ENCODE measurements around the gene PARD3B.

PARD3B gene

DNA sequence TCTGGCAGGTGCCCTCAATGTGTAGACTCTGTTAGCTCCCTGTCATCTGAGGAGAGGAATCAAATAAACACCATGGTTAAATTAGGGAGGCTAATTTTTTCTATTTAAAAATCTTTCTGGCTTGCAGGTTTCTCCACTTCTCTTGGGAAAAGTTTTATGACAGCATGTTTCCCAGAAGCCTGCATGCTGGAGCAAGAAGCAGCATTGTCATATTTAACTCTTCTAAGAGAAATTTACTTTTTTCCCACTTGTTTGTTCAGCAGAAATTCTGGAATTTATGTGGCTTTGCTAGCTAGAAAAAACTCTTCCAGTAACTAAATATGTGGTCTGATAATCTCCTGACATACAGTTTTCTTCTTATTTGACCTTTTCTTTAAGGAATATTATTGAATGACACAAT is 230.5 kb downstream of the PARD3B start:
- no peak for DNase-seq

- peak; percentile 33 for DNase-seq
These were observed 231.7 kb downstream of the PARD3B start for GRCh38 chr2:204776781-204777559.

- DNase-seq: no peak
These were observed 234.5 kb downstream of the PARD3B start for GRCh38 chr2:204779771-204780170.

- DNase-seq: no peak
These were observed 236.7 kb downstream of the PARD3B start for GRCh38 chr2:204781941-204782340.

DNA sequence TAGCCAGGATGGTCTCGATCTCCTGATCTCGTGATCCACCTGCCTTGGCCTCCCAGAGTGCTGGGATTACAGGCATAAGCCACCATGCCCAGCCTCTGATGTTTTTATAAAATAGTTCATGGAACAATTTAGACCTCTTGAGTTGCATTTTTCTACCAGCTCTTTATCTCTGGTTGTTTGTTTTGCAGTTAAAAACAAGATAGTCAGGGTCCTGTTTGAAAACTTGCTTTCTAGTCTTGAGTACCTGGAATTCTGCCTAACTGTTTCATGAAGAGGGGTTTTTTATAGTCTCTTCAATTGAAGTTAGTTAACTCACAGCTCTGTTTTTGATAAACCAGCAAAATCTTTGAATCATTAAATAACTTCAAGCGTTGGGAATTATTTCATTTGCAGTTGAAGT is 244.8 kb downstream of the PARD3B start:
- DNase-seq: no peak

DNA sequence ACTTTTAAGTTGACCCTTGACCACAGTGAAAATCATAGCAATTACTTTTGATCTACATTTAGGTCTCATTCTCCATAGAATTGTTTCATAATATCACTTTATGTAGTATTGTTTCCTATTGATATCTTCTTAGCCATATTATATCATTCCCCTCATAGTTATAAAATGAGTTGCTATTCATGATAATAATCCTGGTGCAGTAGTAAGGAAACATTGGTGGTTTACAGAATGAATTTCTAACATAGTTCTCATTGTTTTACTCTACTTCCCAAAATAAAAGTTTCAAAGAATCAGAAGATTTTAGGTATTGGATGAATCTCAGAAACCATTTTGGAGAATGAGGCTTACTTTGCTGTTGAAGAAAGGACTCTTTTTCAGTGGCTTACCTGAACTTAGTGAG is 246.0 kb downstream of the PARD3B start:
- peak; percentile 7 for DNase-seq

DNA sequence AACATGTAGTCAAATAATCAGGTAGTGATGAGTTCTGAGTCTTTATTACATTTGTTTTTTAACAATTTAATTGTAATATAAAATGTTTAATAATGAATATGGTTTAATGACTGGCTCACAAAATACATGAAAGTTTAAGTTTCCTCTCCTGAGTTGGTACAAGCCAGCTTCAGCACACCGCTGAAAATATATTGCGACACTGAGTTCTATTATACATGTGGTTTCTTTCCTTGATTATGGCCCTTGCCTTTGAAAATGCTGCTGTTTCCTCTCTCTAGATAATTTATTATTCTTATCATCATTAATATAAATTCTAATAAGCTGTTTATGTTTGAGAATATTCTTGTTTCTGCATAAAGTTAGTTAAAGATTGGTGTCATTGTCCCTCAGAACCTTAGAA is 249.3 kb downstream of the PARD3B start:
- DNase-seq: no peak

DNA sequence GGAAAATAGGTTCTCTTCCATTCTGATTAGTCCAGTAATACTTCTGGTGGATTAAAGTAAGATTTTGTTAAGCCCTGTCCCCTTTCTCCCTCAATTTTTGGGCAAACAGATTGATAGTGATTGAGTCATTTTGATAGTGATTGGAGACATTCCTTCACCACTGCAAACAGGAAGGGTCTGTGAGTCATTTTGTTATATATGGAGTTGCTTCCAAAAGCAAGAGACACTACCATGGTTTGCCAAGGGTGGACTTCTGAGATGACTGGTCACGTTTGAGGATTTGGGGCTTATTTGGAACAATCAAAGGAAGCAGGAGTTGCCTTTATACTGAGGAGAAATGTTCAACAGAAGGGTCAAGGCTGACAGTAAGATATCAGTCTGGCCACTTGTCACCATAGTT is 249.9 kb downstream of the PARD3B start:
- DNase-seq: peak; percentile 49

- no peak for DNase-seq
These were observed 251.3 kb downstream of the PARD3B start for GRCh38 chr2:204796581-204796980.

DNA sequence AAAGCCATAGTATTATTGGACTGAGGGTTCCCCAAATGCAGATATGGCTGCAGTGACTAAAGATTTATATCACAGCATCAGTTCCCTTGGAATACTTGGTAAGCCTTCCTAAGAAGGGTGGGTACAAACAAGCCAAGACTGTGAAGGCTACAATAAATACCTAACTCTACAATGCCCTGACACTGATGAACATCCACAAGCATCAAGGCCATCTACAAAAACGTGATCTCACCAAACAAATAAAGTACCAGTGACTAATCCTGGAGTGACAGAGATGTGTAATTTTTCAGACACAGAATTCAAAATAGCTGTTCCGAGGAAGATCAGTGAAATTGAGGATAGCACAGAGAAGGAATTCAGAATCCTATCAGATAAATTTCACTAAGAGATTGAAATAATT is 254.5 kb downstream of the PARD3B start:
- DNase-seq: no peak

DNA sequence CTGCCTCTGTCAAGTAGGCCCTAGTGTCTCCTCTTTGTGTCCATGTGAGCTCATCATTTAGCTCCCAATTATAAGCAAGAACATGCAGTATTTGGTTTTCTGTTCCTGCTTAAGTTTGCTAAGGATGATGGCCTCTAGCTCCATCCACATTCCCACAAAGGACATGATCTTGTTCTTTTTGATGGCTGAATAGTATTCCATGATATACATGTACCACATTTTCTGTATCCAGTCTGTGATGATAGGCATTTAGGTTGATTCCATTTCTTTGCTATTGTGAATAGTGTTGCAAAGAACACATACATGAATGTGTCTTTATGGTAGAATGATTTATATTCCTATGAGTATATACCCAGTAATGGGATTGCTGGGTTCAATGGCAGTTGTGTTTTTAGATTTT is 263.2 kb downstream of the PARD3B start:
- no peak for DNase-seq

DNA sequence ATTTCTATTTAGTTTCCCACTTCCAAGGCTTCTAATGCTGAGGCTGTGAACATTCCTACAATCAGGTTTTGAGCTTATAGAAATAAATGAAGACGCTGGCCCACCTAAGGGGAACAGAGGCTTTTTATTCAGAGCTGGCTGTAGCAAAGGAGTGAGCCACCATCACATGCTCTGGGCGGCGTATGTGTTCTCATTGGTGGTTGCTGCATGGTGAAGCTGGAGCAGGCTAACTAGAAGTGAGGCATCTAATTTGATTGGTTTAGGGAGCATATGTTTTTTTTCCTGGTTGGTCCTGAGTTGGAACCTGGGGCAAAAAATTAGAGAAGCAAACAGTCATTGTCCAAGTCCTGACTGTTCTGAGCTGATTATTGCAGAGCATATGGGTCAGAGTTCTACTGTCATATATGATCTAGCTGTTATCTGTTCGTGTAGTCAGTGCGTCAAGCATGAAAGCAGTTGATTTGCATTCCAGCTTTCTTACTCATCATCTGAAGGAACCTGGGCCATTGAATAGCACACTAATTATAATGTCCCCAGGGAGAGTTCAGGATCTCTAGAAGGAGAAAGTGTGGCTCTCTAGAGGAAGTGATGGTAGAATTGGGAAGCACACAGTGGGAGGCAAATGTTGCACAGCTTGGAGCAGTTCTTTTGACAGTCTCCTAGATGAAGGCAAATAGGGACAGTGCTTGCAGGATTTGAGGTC is 279.6 kb downstream of the PARD3B start:
- DNase-seq: peak; percentile 11

GRCh38 chr2:204825681-204826080 is 280.4 kb downstream of the PARD3B start:
- DNase-seq: no peak

GRCh38 chr2:204827701-204828590 is 282.7 kb downstream of the PARD3B start:
- DNase-seq: no peak

DNA sequence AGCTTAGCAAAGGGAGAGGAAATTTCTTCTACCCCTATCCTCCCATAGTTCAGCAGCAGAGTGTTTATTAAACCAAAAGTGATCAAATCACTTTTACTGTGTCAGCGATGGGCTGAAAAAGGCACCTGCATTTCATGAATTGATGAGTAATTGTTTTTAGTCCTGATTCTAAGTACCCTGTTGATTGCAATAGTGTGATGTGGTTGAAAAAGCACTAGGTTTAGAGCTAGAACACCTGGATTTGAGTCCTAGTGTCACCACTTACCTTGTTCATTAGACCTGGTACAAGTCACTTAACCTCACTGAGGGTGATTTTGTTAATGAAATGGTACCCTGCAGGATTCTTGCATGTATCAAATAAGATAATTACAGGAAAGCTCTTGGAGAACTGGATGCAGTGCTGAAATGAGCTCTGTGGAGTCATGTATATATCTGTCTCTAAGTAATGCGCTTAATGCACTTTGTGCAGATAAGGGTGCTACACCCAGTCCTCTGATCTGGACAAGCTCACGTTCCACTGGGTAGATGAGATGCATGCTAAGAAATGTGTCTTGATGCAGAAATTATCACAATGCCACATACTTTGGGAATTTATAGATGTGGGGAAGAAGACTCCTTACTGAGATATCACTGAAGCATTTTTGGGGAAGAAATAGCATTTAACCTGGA is 289.6 kb downstream of the PARD3B start:
- no peak for DNase-seq

- DNase-seq: no peak
These were observed 290.5 kb downstream of the PARD3B start for GRCh38 chr2:204835786-204836185.

GRCh38 chr2:204840504-204840903 is 295.2 kb downstream of the PARD3B start:
- DNase-seq: no peak

DNA sequence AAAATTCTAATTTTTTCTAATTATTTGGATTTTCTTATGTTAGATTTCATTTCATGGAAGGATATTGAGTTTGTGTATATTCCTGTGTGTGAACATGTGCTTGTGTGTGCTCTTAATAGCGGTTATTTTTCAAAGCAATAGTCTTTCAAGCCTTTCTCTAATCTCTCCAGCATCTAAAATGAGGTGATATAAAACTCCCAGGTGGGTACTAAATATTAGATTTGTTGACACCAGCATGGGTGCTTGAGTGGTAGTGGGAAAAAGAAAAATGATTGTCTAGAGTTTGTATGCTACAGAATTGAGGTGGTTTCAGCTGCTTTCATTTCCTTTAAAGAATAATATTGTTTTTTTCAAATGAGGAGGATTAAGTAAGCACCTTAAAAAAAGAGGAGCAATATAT is 296.8 kb downstream of the PARD3B start:
- DNase-seq: no peak

- peak; percentile 95 for DNase-seq
These were observed 297.6 kb downstream of the PARD3B start for GRCh38 chr2:204842661-204843485.

- no peak for DNase-seq
These were observed 301.2 kb downstream of the PARD3B start for GRCh38 chr2:204846471-204846870.

DNA sequence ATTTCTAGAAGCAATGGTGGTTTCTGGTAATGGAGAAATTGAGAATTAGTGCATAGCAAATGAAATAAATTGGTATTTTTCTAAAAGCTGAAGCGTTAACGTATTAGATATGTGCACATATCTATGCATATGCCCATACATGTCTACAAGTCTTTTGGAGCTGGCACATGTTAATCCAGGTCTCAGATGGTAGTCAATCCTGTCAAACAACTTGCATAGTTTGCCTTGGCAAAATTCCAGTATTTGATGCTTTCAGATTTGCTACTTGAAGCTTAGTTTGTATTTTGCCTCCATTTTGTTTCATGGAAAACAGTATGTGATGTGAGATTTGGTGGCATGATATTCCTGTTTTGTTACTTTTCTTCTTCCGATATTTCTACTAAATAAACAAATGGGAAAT is 304.6 kb downstream of the PARD3B start:
- no peak for DNase-seq

- no peak for DNase-seq
These were observed 305.3 kb downstream of the PARD3B start for GRCh38 chr2:204850581-204850980.

All from fibroblast of skin of right quadriceps (primary cell).